Panc1 (cell line): ENCODE results near the gene NUDT7. TPM values are rescaled to one million over a fixed set of nuclear protein-coding genes. Genes with fewer than 3 reads are reported as not detected.

Source experiments
- ATAC-seq: fragments of 200-7000 bp; cut with Tn5 transposase; 2 replicates; pipeline ENCODE4 v1.9.1; 2020; ENCODE audit warnings: mild to moderate bottlenecking, moderate library complexity
- BruUV-seq: library from RNA; stranded (reverse); fragments of 400-500 nt; replicated peaks from 2 replicates; lab custom pipeline; 2021; lab: Mats Ljungman, UMichigan
- CTCF ChIA-PET: fragments of 300-600 bp; sonication (Branson Sonifier 250); formaldehyde crosslinking; loops from one replicate; lab custom pipeline; 2022; ENCODE audit warnings: antibody characterized with exemption; lab: Charles Lee
- POLR2A ChIA-PET: fragments of 300-600 bp; sonication (Branson Sonifier 250); formaldehyde crosslinking; loops from one replicate; lab custom pipeline; 2022; ENCODE audit warnings: antibody characterized with exemption; lab: Charles Lee
- DNase-seq: peaks from one replicate; pipeline ENCODE4 v3.0.0-alpha.2; 2010; ENCODE audit warnings: low read depth, low spot score
- H3K27ac ChIP-seq: 2 replicates; pipeline ENCODE4 v1.5.1; 2011; ENCODE audit warnings: mild to moderate bottlenecking, low read length, inconsistent platforms
- H3K27me3 ChIP-seq: fragments of 200-500 bp; sonication (Bioruptor generic); 2 replicates; pipeline ENCODE4 v1.6.0; 2014; ENCODE audit warnings: low read length, inconsistent platforms; ENCODE audit not compliant: control insufficient read depth, insufficient read depth
- H3K36me3 ChIP-seq: fragments of 200-500 bp; sonication (Bioruptor generic); 2 replicates; pipeline ENCODE4 v1.5.1; 2014; ENCODE audit warnings: inconsistent platforms, mild to moderate bottlenecking, low read length, moderate library complexity; ENCODE audit not compliant: control insufficient read depth, insufficient read depth
- H3K4me1 ChIP-seq: 2 replicates; pipeline ENCODE4 v1.5.1; 2011; ENCODE audit warnings: inconsistent platforms, mild to moderate bottlenecking, low read length, moderate library complexity; ENCODE audit not compliant: control insufficient read depth, insufficient read depth
- H3K4me3 ChIP-seq, 2 experiments: 2 replicates each; pipeline ENCODE4 v1.5.1; 2011 to 2012; ENCODE audit warnings: low read depth in 2 of 2, low read length in 2 of 2, mild to moderate bottlenecking in 2 of 2, inconsistent platforms in 1 of 2, moderate library complexity in 1 of 2
- H3K9me3 ChIP-seq: fragments of 200-500 bp; sonication (Bioruptor generic); 2 replicates; pipeline ENCODE4 v1.5.1; 2014; ENCODE audit warnings: low read depth, mild to moderate bottlenecking, inconsistent platforms, low read length, moderate library complexity; ENCODE audit not compliant: control insufficient read depth, insufficient read depth
- CTCF ChIP-seq: fragments of 450-650 bp; IDR thresholded peaks from 2 replicates; pipeline ENCODE4 v1.5.1; 2017; ENCODE audit warnings: mild to moderate bottlenecking
- POLR2AphosphoS5 ChIP-seq: IDR thresholded peaks from 2 replicates; pipeline ENCODE4 v1.6.1; 2012; ENCODE audit warnings: mild to moderate bottlenecking, low read depth, low read length, moderate library complexity
- REST ChIP-seq, 2 experiments: IDR thresholded peaks; 2 replicates each; pipeline ENCODE4 v1.6.1; 2011 to 2012; ENCODE audit warnings: low read depth in 2 of 2, control low read depth in 1 of 2, low read length in 1 of 2, mild to moderate bottlenecking in 1 of 2, moderate library complexity in 1 of 2; ENCODE audit not compliant: insufficient read depth in 1 of 2
- SIN3A ChIP-seq: IDR thresholded peaks from 2 replicates; pipeline ENCODE4 v1.6.1; 2012; ENCODE audit warnings: low read depth, mild to moderate bottlenecking, low read length, moderate library complexity, borderline replicate concordance; ENCODE audit not compliant: insufficient read depth
- TCF7L2 ChIP-seq: IDR thresholded peaks from 2 replicates; pipeline ENCODE4 v1.6.1; 2011; ENCODE audit warnings: mild to moderate bottlenecking, low read depth, low read length, inconsistent platforms
- in situ Hi-C: cut with HindIII; loops from 2 replicates; pipeline ENCODE4 v1.10.0; 2016; ENCODE audit warnings: low sequenced_read_pairs, low pct_unique_long_range_greater_than_20kb
- intact Hi-C: fragments of 100-400 bp; cut with micrococcal nuclease; formaldehyde crosslinking; loops from one replicate; pipeline ENCODE4 v1.10.0; 2022; ENCODE audit not compliant: unreplicated experiment
- total RNA-seq: library from RNA; stranded (reverse); gene quantifications from one replicate; pipeline ENCODE4 v1.2.1, GENCODE V29; 2021; ENCODE audit not compliant: unreplicated experiment

Gene NUDT7
- total RNA-seq, 1 experiment from 2014 or later, result 4.7 TPM

- no peak for DNase-seq
- H3K9me3 ChIP-seq, result no peaks in the 10 kb centered on the region
- no peak overlapping the region for H3K4me3 ChIP-seq
- no peaks in the 10 kb centered on the region for H3K36me3 ChIP-seq
- TF ChIP-seq SIN3A (no peak), REST (IDR thresholded peaks at IDR 0.05; ENCODE audit: insufficient read depth in 1 of 2, low read depth in 2 of 2, low read length in 1 of 2) (no peak), TCF7L2 (no peak), POLR2AphosphoS5 (no peak), CTCF (no peak)
- no TSS peak for BruUV-seq
- ChIA-PET CTCF (no interaction called here), POLR2A (no interaction called here)
- intact Hi-C loops, result no loop called here
- in situ Hi-C loops, result no loop called here
- ATAC-seq, result no peak
- H3K27me3 ChIP-seq, result no peaks in the 10 kb centered on the region; the same call in 1 of the 2 replicates
- no peak overlapping the region for H3K27ac ChIP-seq
- H3K4me1 ChIP-seq, result no peaks in the 10 kb centered on the region
Measured at GRCh38 chr16:77781091-77781490, 58.8 kb downstream of the NUDT7 start.

- BruUV-seq, result no TSS peak
- ATAC-seq (no peak), DNase-seq (no peak)
- no peaks in the 10 kb centered on the region for H3K4me1 ChIP-seq
- no peak overlapping the region for H3K4me3 ChIP-seq
- H3K27ac ChIP-seq, result no peak overlapping the region
- ChIA-PET POLR2A (no interaction called here), CTCF (no interaction called here)
- no peaks in the 10 kb centered on the region for H3K9me3 ChIP-seq
- peaks cover 2% of the 10 kb centered on the region for H3K27me3 ChIP-seq
- TF ChIP-seq POLR2AphosphoS5 (no peak), CTCF (peak; percentile 19; the same call in 1 of the 2 replicates), REST (IDR thresholded peaks at IDR 0.05; ENCODE audit: insufficient read depth in 1 of 2, low read depth in 2 of 2, low read length in 1 of 2) (no peak), SIN3A (no peak), TCF7L2 (no peak)
- no peaks in the 10 kb centered on the region for H3K36me3 ChIP-seq
- intact Hi-C loops, result no loop called here
- in situ Hi-C loops, result no loop called here
Measured at GRCh38 chr16:77782694-77783093, 60.4 kb downstream of the NUDT7 start.
